NK-92 (cell line): ENCODE measurements around the gene GFRA1.

Experiments used
- DNase-seq: peaks from one replicate; lab custom pipeline; 2025; ENCODE audit not compliant: unreplicated experiment; lab: John Stamatoyannopoulos, UW

The GFRA1 gene

GRCh38 chr10:116272440-116273283, at the start of gene GFRA1:
Gene GFRA1, minus strand, starts transcription at chr10:116273206. Its CDS starts 1,177 bp downstream, at chr10:116272029.
- no peak for DNase-seq

- no peak for DNase-seq
Measured at GRCh38 chr10:116316503-116316902, 43.5 kb upstream of the GFRA1 start.

- no peak for DNase-seq
Measured at GRCh38 chr10:116312548-116312947, 39.5 kb upstream of the GFRA1 start.

- DNase-seq = no peak
Measured at GRCh38 chr10:116311706-116312490, 38.9 kb upstream of the GFRA1 start.

- no peak for DNase-seq
Measured at GRCh38 chr10:116311016-116311415, 38.0 kb upstream of the GFRA1 start.

- DNase-seq = no peak
Measured at GRCh38 chr10:116307455-116307854, 34.4 kb upstream of the GFRA1 start.

- no peak for DNase-seq
Measured at GRCh38 chr10:116306847-116307246, 33.8 kb upstream of the GFRA1 start.

GRCh38 chr10:116304923-116305322, 31.9 kb upstream of the GFRA1 start:
- no peak for DNase-seq

- DNase-seq = no peak
Measured at GRCh38 chr10:116300542-116300941, 27.5 kb upstream of the GFRA1 start.

- no peak for DNase-seq
Measured at GRCh38 chr10:116298586-116298985, 25.6 kb upstream of the GFRA1 start.

- DNase-seq = no peak
Measured at GRCh38 chr10:116296291-116296721, 23.3 kb upstream of the GFRA1 start.

- no peak for DNase-seq
Measured at GRCh38 chr10:116292493-116292892, 19.5 kb upstream of the GFRA1 start.

- DNase-seq = no peak
Measured at GRCh38 chr10:116289652-116290051, 16.6 kb upstream of the GFRA1 start.

GRCh38 chr10:116287906-116288501, 15.0 kb upstream of the GFRA1 start:
- DNase-seq = no peak

- no peak for DNase-seq
Measured at GRCh38 chr10:116286626-116287200, 13.7 kb upstream of the GFRA1 start.

- DNase-seq = no peak
Measured at GRCh38 chr10:116281775-116282174, 8.8 kb upstream of the GFRA1 start.

GRCh38 chr10:116278846-116279245, 5.8 kb upstream of the GFRA1 start:
- no peak for DNase-seq

GRCh38 chr10:116276981-116277380, 4.0 kb upstream of the GFRA1 start:
- DNase-seq = no peak

- no peak for DNase-seq
Measured at GRCh38 chr10:116274064-116274904, 1.3 kb upstream of the GFRA1 start.
